T-helper 2 cell treated with Interferon-gamma antibody and Interleukin-4, amounts not matched to agents 5 μg/mL and 100 μg/mL, for 36 hours (primary cell): ENCODE results near the gene USP35.
"Not testable (repeated sequence)": the region's sequence is repeated elsewhere in the genome, so short reads cannot be mapped to it uniquely, and the experiment has no call there.

Experiments
- DNase-seq: peaks from one replicate; pipeline ENCODE4 v3.0.0; 2021; ENCODE audit warnings: low spot score
- H3K27ac Mint-ChIP-seq: one replicate; pipeline ENCODE4 v1.8.0; 2021; ENCODE audit warnings: mild to moderate bottlenecking, mixed read lengths
- H3K27me3 Mint-ChIP-seq: one replicate; pipeline ENCODE4 v1.8.0; 2021; ENCODE audit warnings: low read depth, mixed read lengths
- H3K36me3 Mint-ChIP-seq: one replicate; pipeline ENCODE4 v1.8.0; 2021; ENCODE audit warnings: low read depth, mixed read lengths
- H3K4me1 Mint-ChIP-seq: one replicate; pipeline ENCODE4 v1.8.0; 2021; ENCODE audit warnings: low read depth, mixed read lengths
- H3K4me3 Mint-ChIP-seq: one replicate; pipeline ENCODE4 v1.8.0; 2022; ENCODE audit warnings: mild to moderate bottlenecking, moderate library complexity, mixed read lengths
- H3K9me3 Mint-ChIP-seq: one replicate; pipeline ENCODE4 v1.8.0; 2021; ENCODE audit warnings: mixed read lengths

Gene USP35

GRCh38 chr11:78161346-78161745 is 27.4 kb upstream of the USP35 start:
- Mint-ChIP-seq H3K27ac (no peak overlapping the region), H3K27me3 (no peaks in the 10 kb centered on the region), H3K4me1 (no peaks in the 10 kb centered on the region), H3K4me3 (no peak overlapping the region), H3K36me3 (no peaks in the 10 kb centered on the region), H3K9me3 (no peaks in the 10 kb centered on the region)
- no peak for DNase-seq

- DNase-seq, result no peak
- no peaks in the 10 kb centered on the region for H3K27me3 Mint-ChIP-seq
- no peak overlapping the region for H3K4me3 Mint-ChIP-seq
- no peak overlapping the region for H3K27ac Mint-ChIP-seq
- H3K4me1 Mint-ChIP-seq, result no peaks in the 10 kb centered on the region
- H3K9me3 Mint-ChIP-seq, result no peaks in the 10 kb centered on the region
- no peaks in the 10 kb centered on the region for H3K36me3 Mint-ChIP-seq
Measured at GRCh38 chr11:78161962-78162371, 26.8 kb upstream of the USP35 start.

DNA sequence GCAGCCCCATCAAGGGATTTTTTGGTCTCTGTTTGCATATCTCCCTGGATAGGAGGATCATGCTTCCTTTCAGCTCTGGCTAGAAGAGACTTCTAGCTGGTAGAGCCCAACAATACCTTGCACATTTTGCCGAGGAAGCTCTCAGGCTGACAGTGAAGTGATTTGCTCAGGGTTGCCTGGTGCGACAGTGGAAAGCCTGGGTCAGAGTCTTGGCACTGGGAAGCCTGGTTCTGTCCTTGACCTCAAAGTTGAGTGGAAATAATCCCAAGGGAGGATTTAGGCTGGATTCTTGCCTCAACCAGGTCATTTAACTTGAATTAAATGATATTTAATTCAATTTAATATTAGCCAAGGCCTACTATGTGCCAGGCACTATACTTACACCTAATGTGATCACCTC is 24.9 kb upstream of the USP35 start:
- Mint-ChIP-seq H3K4me3 (no peak overlapping the region), H3K4me1 (no peaks in the 10 kb centered on the region), H3K9me3 (no peaks in the 10 kb centered on the region), H3K27ac (no peak overlapping the region), H3K36me3 (no peaks in the 10 kb centered on the region), H3K27me3 (no peaks in the 10 kb centered on the region)
- DNase-seq, result no peak

- Mint-ChIP-seq H3K4me3 (no peak overlapping the region), H3K27me3 (no peaks in the 10 kb centered on the region), H3K9me3 (no peaks in the 10 kb centered on the region), H3K36me3 (no peaks in the 10 kb centered on the region), H3K4me1 (no peaks in the 10 kb centered on the region), H3K27ac (no peak overlapping the region)
- DNase-seq, result no peak
Measured at GRCh38 chr11:78164471-78164870, 24.2 kb upstream of the USP35 start.

- Mint-ChIP-seq H3K4me3 (no peak overlapping the region), H3K36me3 (no peaks in the 10 kb centered on the region), H3K27me3 (no peaks in the 10 kb centered on the region), H3K27ac (no peak overlapping the region), H3K9me3 (no peaks in the 10 kb centered on the region), H3K4me1 (no peaks in the 10 kb centered on the region)
- no peak for DNase-seq
Measured at GRCh38 chr11:78166855-78167469, 21.8 kb upstream of the USP35 start.

- DNase-seq, result no peak
- H3K27me3 Mint-ChIP-seq, result no peaks in the 10 kb centered on the region
- peaks cover 5% of the 10 kb centered on the region for H3K36me3 Mint-ChIP-seq
- H3K27ac Mint-ChIP-seq, result no peak overlapping the region
- H3K9me3 Mint-ChIP-seq, result no peaks in the 10 kb centered on the region
- no peak overlapping the region for H3K4me3 Mint-ChIP-seq
- H3K4me1 Mint-ChIP-seq, result no peaks in the 10 kb centered on the region
Measured at GRCh38 chr11:78168539-78169477, 19.9 kb upstream of the USP35 start.

DNA sequence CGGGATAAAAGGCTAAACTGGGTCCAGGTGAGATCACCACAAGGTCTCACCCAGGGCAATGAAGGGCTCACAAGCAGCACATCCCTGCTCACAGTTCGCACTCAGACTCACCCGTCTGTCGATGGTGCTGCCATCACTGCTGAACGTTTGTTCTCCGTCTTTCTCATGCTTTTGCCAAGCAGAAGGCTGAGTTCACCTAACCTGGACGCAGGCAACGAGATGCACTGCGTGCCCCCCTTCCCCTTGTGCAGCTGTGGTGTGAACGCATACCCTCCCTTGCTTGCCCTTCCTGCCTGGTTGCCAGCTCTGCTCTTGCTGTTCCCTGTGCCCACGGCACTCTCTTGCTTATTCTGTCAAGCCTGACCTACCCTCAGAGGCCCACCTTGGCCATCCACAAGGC is 18.3 kb upstream of the USP35 start:
- H3K4me1 Mint-ChIP-seq, result no peaks in the 10 kb centered on the region
- H3K36me3 Mint-ChIP-seq, result peaks cover 11% of the 10 kb centered on the region
- no peak overlapping the region for H3K27ac Mint-ChIP-seq
- H3K4me3 Mint-ChIP-seq, result no peak overlapping the region
- DNase-seq, result no peak
- no peaks in the 10 kb centered on the region for H3K9me3 Mint-ChIP-seq
- no peaks in the 10 kb centered on the region for H3K27me3 Mint-ChIP-seq

- no peak overlapping the region for H3K4me3 Mint-ChIP-seq
- peaks cover 14% of the 10 kb centered on the region for H3K36me3 Mint-ChIP-seq
- no peak for DNase-seq
- no peaks in the 10 kb centered on the region for H3K27me3 Mint-ChIP-seq
- H3K27ac Mint-ChIP-seq, result no peak overlapping the region
- H3K4me1 Mint-ChIP-seq, result no peaks in the 10 kb centered on the region
- H3K9me3 Mint-ChIP-seq, result no peaks in the 10 kb centered on the region
Measured at GRCh38 chr11:78170874-78171549, 17.7 kb upstream of the USP35 start.

DNA sequence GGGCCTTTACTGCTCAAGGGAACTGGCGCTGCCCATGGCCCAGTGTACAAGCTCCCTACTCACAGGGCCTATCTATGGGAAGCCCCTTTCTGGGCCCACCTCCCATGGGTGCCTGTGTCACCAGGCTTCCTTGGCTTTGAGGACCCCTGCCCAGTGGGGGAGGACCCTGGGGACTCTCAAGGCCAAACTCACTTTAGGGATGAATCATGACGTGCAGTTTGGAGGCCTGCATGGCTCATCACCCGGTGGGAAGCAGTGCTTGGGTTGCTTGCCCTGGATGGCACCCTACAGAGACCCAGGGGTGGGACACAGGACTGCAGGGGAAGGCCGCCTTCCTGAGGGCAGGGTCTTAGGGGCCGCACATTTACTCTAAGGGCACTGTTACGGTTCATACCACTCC is 16.8 kb upstream of the USP35 start:
- Mint-ChIP-seq H3K27ac (no peak overlapping the region), H3K27me3 (no peaks in the 10 kb centered on the region), H3K36me3 (peaks cover 19% of the 10 kb centered on the region), H3K9me3 (no peaks in the 10 kb centered on the region), H3K4me3 (no peak overlapping the region), H3K4me1 (no peaks in the 10 kb centered on the region)
- no peak for DNase-seq

GRCh38 chr11:78175862-78176261 is 12.9 kb upstream of the USP35 start:
- DNase-seq, H3K27ac Mint-ChIP-seq, H3K4me1 Mint-ChIP-seq, H3K4me3 Mint-ChIP-seq, H3K27me3 Mint-ChIP-seq, H3K9me3 Mint-ChIP-seq: not testable (repeated sequence)
- peaks cover 30% of the 10 kb centered on the region for H3K36me3 Mint-ChIP-seq

DNA sequence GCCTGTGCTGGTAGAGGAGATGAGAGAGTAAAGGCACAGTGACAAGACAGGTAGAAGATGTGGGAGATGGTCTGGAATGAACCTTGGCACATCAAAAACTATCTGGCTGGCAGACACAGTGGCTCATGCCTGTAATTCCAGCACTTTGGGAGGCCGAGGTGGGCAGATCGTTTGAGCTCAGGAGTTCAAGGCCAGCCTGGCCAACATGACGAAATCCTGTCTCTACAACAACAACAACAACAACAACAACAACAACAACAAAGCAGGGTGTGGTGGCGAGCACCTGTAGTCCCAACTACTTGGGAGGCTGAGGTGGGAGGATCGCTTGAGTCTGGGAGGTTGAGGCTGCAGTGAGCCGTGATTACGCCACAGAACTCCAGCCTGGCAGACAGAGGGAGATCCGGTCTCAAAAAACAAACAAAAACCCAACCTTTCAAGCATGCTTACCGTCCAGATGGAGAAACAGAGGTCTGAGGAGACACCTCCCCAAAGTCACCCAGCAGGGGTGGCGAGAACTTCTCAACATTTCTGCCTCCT is 12.0 kb upstream of the USP35 start:
- no peaks in the 10 kb centered on the region for H3K27me3 Mint-ChIP-seq
- no peak for DNase-seq
- no peak overlapping the region for H3K4me3 Mint-ChIP-seq
- H3K27ac Mint-ChIP-seq, result no peak overlapping the region
- peaks cover 35% of the 10 kb centered on the region for H3K36me3 Mint-ChIP-seq
- H3K9me3 Mint-ChIP-seq, result no peaks in the 10 kb centered on the region
- peaks cover 7% of the 10 kb centered on the region for H3K4me1 Mint-ChIP-seq

- H3K4me3 Mint-ChIP-seq, result no peak overlapping the region
- no peaks in the 10 kb centered on the region for H3K27me3 Mint-ChIP-seq
- H3K27ac Mint-ChIP-seq, result no peak overlapping the region
- no peaks in the 10 kb centered on the region for H3K9me3 Mint-ChIP-seq
- peaks cover 7% of the 10 kb centered on the region for H3K4me1 Mint-ChIP-seq
- no peak for DNase-seq
- H3K36me3 Mint-ChIP-seq, result peaks cover 35% of the 10 kb centered on the region
Measured at GRCh38 chr11:78177216-78177615, 11.5 kb upstream of the USP35 start.

DNA sequence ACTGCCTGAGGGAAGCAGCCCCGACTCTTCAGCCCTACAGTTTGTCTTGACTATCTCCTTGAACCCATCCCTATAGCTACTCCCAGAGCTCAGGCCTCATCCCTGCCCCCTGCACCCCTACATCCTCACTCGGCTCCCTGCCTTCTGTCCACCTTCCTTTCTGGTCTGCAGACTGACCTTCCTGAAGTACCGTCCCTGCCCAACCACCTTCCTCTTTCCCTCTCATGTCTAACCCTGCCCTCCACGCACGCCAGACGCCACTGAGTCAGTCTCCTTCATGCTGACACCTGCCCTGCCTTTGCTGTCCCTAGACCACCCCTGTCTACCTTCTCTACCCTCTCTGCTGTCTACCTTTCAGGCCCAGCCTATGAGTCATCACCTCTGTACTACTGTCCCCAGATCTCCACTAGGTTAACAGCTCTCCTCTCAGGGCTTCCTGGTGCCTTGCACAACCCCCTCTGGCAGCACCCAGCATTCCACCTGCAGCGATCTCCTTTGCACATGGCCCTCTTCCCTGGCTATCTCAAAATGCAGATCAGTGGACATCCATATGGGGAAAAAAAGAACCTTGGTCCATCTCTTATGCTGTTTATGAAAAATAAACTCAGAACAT is 9.2 kb upstream of the USP35 start:
- Mint-ChIP-seq H3K4me3 (no peak overlapping the region), H3K9me3 (no peaks in the 10 kb centered on the region), H3K36me3 (peaks cover 35% of the 10 kb centered on the region), H3K4me1 (peaks cover 7% of the 10 kb centered on the region), H3K27ac (peak overlapping the region; percentile 24), H3K27me3 (no peaks in the 10 kb centered on the region)
- DNase-seq, result no peak

- Mint-ChIP-seq H3K36me3 (peaks cover 31% of the 10 kb centered on the region), H3K4me3 (no peak overlapping the region), H3K27ac (no peak overlapping the region), H3K4me1 (peaks cover 7% of the 10 kb centered on the region), H3K9me3 (no peaks in the 10 kb centered on the region), H3K27me3 (no peaks in the 10 kb centered on the region)
- DNase-seq, result no peak
Measured at GRCh38 chr11:78180751-78181150, 8.0 kb upstream of the USP35 start.
